ENCODE data around the gene COL17A1. TPM values are rescaled to one million over a fixed set of nuclear protein-coding genes. Genes with fewer than 3 reads are reported as not detected.

COL17A1 gene
- total and polyA plus RNA-seq, 4 donors: 0.28 to 1.5 (median 1.2) TPM

- intact Hi-C loops (cut with DNase I): loop anchor here in 1 of 2 donors (5.0 kb wide), 1 partner anchor 75 kb away; no protein-coding TSS in a partner anchor
- H3K4me3 ChIP-seq (ENCODE audit: low read length in 2 of 2): no peak overlapping the region
- H3K27me3 ChIP-seq (ENCODE audit: control insufficient read depth in 1 of 2, insufficient read depth in 2 of 2, low read length in 1 of 2): no peaks in the 10 kb centered on the region
- no peaks in the 10 kb centered on the region for H3K4me1 ChIP-seq (ENCODE audit: control insufficient read depth in 1 of 2, insufficient read depth in 2 of 2, low read length in 2 of 2)
- 88% methylated on average over 14 of the region's 14 CpGs for WGBS, 2 donors
- H3K27ac ChIP-seq (ENCODE audit: low read depth in 1 of 2, low read length in 2 of 2): no peak overlapping the region
- H3K36me3 ChIP-seq (ENCODE audit: control insufficient read depth in 1 of 2, insufficient read depth in 2 of 2, low read length in 1 of 2): no peaks in the 10 kb centered on the region
- ATAC-seq (ENCODE audit: low FRiP score) (no peak), DNase-seq (no peak)
- H3K9me3 ChIP-seq (ENCODE audit: control insufficient read depth, low read length): no peaks in the 10 kb centered on the region
Observed at GRCh38 chr10:104041891-104042535, 43.7 kb downstream of the COL17A1 start.

- Histone ChIP-seq H3K36me3 (ENCODE audit: control insufficient read depth in 1 of 2, insufficient read depth in 2 of 2, low read length in 1 of 2) (no peaks in the 10 kb centered on the region), H3K9me3 (ENCODE audit: control insufficient read depth, low read length) (no peaks in the 10 kb centered on the region), H3K4me1 (ENCODE audit: control insufficient read depth in 1 of 2, insufficient read depth in 2 of 2, low read length in 2 of 2) (no peaks in the 10 kb centered on the region), H3K27me3 (ENCODE audit: control insufficient read depth in 1 of 2, insufficient read depth in 2 of 2, low read length in 1 of 2) (no peaks in the 10 kb centered on the region), H3K27ac (ENCODE audit: low read depth in 1 of 2, low read length in 2 of 2) (no peak overlapping the region), H3K4me3 (ENCODE audit: low read length in 2 of 2) (no peak overlapping the region)
- WGBS, 2 donors: 83 to 84% methylated on average over 9 of the region's 9 CpGs
- ATAC-seq (ENCODE audit: low FRiP score): no peak
- intact Hi-C loops (cut with DNase I): loop anchor here in 1 of 2 donors (5.0 kb wide), 1 partner anchor 76 kb away; no protein-coding TSS in a partner anchor
- DNase-seq: no peak
Observed at GRCh38 chr10:104040862-104041789, 44.6 kb downstream of the COL17A1 start.

DNA sequence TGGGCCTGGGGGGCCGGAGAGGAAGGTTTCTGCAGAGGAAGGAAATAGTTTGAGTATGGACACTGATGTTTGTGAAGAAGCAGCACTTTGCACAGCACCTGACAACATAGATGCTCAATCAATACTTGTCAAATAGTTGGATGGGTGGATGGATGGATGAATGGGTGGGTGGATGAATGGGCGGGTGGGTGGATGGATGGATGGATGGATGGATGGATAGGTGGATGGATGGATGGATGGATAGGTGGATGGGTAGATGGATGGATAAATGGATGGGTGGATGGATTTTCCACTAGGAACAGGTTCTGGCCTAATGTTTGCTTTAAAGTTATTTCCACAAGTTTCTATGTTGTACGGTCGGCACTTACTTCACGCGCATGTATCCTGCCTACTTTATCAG, 45.3 kb downstream of the COL17A1 start:
- ATAC-seq (ENCODE audit: low FRiP score): no peak

DNA sequence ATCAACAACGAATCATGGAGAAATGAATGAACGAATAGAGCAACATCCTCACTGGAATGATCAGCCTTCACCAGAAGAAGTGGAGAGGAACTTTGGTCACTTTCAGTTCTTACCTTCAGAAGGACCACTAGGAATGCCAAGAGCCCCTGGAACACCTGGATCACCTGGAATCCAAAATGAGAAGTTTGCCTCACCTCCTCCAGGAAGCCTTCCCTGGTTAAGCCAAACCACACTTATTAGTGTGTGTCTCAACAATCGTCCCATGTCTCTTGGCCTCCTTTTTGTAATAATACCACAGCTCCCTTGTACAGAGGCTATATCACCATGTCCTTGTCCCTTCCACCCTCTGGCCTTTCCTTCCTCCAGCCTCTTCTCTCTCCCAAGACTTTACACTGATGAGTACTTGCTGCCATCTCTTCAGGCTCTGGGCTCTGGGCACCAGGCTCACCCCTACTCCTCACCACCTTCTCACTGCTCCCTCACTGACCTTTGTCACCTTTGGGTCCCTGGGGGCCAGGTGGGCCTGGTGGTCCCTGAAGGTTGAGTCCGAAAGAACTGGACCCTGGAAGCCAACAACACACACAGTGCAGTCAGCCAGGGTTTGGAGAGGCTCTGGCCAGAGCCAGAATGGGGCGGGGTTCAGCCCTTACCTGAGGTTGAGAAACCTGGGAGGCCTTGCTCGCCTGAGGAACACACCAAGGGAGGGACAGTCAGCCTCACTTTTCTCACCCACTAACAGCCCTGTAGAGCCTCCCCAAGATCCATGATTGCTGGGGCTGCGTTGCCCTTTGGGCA, 46.5 kb downstream of the COL17A1 start:
- 90 to 93% methylated on average over 6 to 7 of the region's 7 CpGs for WGBS, 2 donors
- intact Hi-C loops (cut with DNase I): no loop called here
- Histone ChIP-seq H3K27ac (ENCODE audit: low read depth in 1 of 2, low read length in 2 of 2) (no peak overlapping the region), H3K27me3 (ENCODE audit: control insufficient read depth in 1 of 2, insufficient read depth in 2 of 2, low read length in 1 of 2) (no peaks in the 10 kb centered on the region), H3K9me3 (ENCODE audit: control insufficient read depth, low read length) (no peaks in the 10 kb centered on the region), H3K36me3 (ENCODE audit: control insufficient read depth in 1 of 2, insufficient read depth in 2 of 2, low read length in 1 of 2) (no peaks in the 10 kb centered on the region), H3K4me3 (ENCODE audit: low read length in 2 of 2) (no peak overlapping the region), H3K4me1 (ENCODE audit: control insufficient read depth in 1 of 2, insufficient read depth in 2 of 2, low read length in 2 of 2) (no peaks in the 10 kb centered on the region)
- DNase-seq (no peak), ATAC-seq (ENCODE audit: low FRiP score) (no peak)

More for the DNA sequence above, 45.3 kb downstream of the COL17A1 start:
- Histone ChIP-seq H3K27ac (ENCODE audit: low read depth in 1 of 2, low read length in 2 of 2) (no peak overlapping the region), H3K36me3 (ENCODE audit: control insufficient read depth in 1 of 2, insufficient read depth in 2 of 2, low read length in 1 of 2) (no peaks in the 10 kb centered on the region), H3K27me3 (ENCODE audit: control insufficient read depth in 1 of 2, insufficient read depth in 2 of 2, low read length in 1 of 2) (no peaks in the 10 kb centered on the region), H3K4me3 (ENCODE audit: low read length in 2 of 2) (no peak overlapping the region), H3K9me3 (ENCODE audit: control insufficient read depth, low read length) (no peaks in the 10 kb centered on the region), H3K4me1 (ENCODE audit: control insufficient read depth in 1 of 2, insufficient read depth in 2 of 2, low read length in 2 of 2) (no peaks in the 10 kb centered on the region)
- WGBS, 2 donors: 77 to 78% methylated on average over 6 of the region's 6 CpGs
- intact Hi-C loops (cut with DNase I): loop anchor here in 1 of 2 donors (5.0 kb wide), 1 partner anchor 77 kb away; no protein-coding TSS in a partner anchor
- no peak for DNase-seq

- H3K27ac ChIP-seq (ENCODE audit: low read depth in 1 of 2, low read length in 2 of 2): no peak overlapping the region
- H3K36me3 ChIP-seq (ENCODE audit: control insufficient read depth in 1 of 2, insufficient read depth in 2 of 2, low read length in 1 of 2): no peaks in the 10 kb centered on the region
- no peaks in the 10 kb centered on the region for H3K4me1 ChIP-seq (ENCODE audit: control insufficient read depth in 1 of 2, insufficient read depth in 2 of 2, low read length in 2 of 2)
- intact Hi-C loops (cut with DNase I): no loop called here
- DNase-seq (no peak), ATAC-seq (ENCODE audit: low FRiP score) (no peak)
- 82 to 84% methylated on average over 6 to 8 of the region's 8 CpGs for WGBS, 2 donors
- no peaks in the 10 kb centered on the region for H3K27me3 ChIP-seq (ENCODE audit: control insufficient read depth in 1 of 2, insufficient read depth in 2 of 2, low read length in 1 of 2)
- no peaks in the 10 kb centered on the region for H3K9me3 ChIP-seq (ENCODE audit: control insufficient read depth, low read length)
- H3K4me3 ChIP-seq (ENCODE audit: low read length in 2 of 2): no peak overlapping the region
Observed at GRCh38 chr10:104038537-104038936, 47.1 kb downstream of the COL17A1 start.

DNA sequence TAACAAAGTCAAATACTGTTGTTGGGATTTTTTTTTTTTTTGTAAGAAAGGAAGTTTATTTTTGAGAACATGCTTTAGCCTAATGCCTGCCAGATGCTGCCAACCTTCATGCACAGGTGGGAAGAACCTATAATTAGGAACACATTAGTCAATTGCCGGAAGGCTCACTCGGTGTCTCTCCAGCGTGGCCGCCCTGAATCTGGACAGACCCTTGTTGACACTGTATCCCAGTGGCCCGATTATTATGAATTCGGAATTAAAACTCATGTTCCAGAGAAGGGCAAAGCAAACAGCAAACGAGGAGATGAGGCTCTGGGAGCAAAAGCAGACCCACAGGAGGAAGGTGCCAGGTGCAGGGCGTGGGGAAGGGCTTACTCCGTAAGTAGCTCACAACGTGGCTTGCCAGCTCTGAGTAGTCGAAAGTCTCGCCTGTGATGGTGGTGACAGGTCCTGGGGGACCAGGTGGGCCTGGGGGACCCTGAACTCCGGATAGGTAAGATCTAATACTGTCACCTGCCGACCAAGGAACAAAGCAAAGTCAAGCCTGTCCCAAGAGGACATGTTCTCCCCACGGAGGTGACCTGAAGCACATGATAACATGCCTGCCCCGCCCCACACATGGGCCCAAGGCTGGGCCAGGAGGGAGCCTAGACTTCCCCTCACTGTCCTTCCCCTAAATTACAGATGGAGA, 48.3 kb downstream of the COL17A1 start:
- H3K9me3 ChIP-seq (ENCODE audit: control insufficient read depth, low read length): no peaks in the 10 kb centered on the region
- DNase-seq (no peak), ATAC-seq (ENCODE audit: low FRiP score) (no peak)
- H3K4me3 ChIP-seq (ENCODE audit: low read length in 2 of 2): no peak overlapping the region
- no peaks in the 10 kb centered on the region for H3K36me3 ChIP-seq (ENCODE audit: control insufficient read depth in 1 of 2, insufficient read depth in 2 of 2, low read length in 1 of 2)
- no peaks in the 10 kb centered on the region for H3K4me1 ChIP-seq (ENCODE audit: control insufficient read depth in 1 of 2, insufficient read depth in 2 of 2, low read length in 2 of 2)
- no peak overlapping the region for H3K27ac ChIP-seq (ENCODE audit: low read depth in 1 of 2, low read length in 2 of 2)
- H3K27me3 ChIP-seq (ENCODE audit: control insufficient read depth in 1 of 2, insufficient read depth in 2 of 2, low read length in 1 of 2): no peaks in the 10 kb centered on the region
- intact Hi-C loops (cut with DNase I): no loop called here
- 79 to 83% methylated on average over 16 of the region's 16 CpGs for WGBS, 2 donors

GRCh38 chr10:104036518-104037260, 49.0 kb downstream of the COL17A1 start:
- Histone ChIP-seq H3K27ac (ENCODE audit: low read depth in 1 of 2, low read length in 2 of 2) (no peak overlapping the region), H3K9me3 (ENCODE audit: control insufficient read depth, low read length) (no peaks in the 10 kb centered on the region), H3K4me1 (ENCODE audit: control insufficient read depth in 1 of 2, insufficient read depth in 2 of 2, low read length in 2 of 2) (no peaks in the 10 kb centered on the region), H3K27me3 (ENCODE audit: control insufficient read depth in 1 of 2, insufficient read depth in 2 of 2, low read length in 1 of 2) (no peaks in the 10 kb centered on the region), H3K36me3 (ENCODE audit: control insufficient read depth in 1 of 2, insufficient read depth in 2 of 2, low read length in 1 of 2) (no peaks in the 10 kb centered on the region), H3K4me3 (ENCODE audit: low read length in 2 of 2) (no peak overlapping the region)
- intact Hi-C loops (cut with DNase I): no loop called here
- no peak for DNase-seq
- 73 to 76% methylated on average over 21 of the region's 21 CpGs for WGBS, 2 donors
- ATAC-seq (ENCODE audit: low FRiP score): no peak

- ATAC-seq (ENCODE audit: low FRiP score): no peak
- intact Hi-C loops (cut with DNase I): no loop called here
- WGBS, 2 donors: 60 to 68% methylated on average over 3 of the region's 3 CpGs
Observed at GRCh38 chr10:104036069-104036384, 49.7 kb downstream of the COL17A1 start.

More at GRCh38 chr10:104036069-104036384, 49.7 kb downstream of the COL17A1 start:
- no peak for DNase-seq
- Histone ChIP-seq H3K36me3 (ENCODE audit: control insufficient read depth in 1 of 2, insufficient read depth in 2 of 2, low read length in 1 of 2) (no peaks in the 10 kb centered on the region), H3K4me3 (ENCODE audit: low read length in 2 of 2) (no peak overlapping the region), H3K27me3 (ENCODE audit: control insufficient read depth in 1 of 2, insufficient read depth in 2 of 2, low read length in 1 of 2) (no peaks in the 10 kb centered on the region), H3K9me3 (ENCODE audit: control insufficient read depth, low read length) (no peaks in the 10 kb centered on the region), H3K27ac (ENCODE audit: low read depth in 1 of 2, low read length in 2 of 2) (no peak overlapping the region), H3K4me1 (ENCODE audit: control insufficient read depth in 1 of 2, insufficient read depth in 2 of 2, low read length in 2 of 2) (no peaks in the 10 kb centered on the region)

Data from aorta (tissue), 5 donors.